NCI-H128 (cell line): ENCODE results near the gene CHST12.
"Not testable (repeated sequence)": the region's sequence is repeated elsewhere in the genome, so short reads cannot be mapped to it uniquely, and the experiment has no call there.

Experiments used
- DNase-seq: peaks from one replicate; lab custom pipeline; 2025; ENCODE audit not compliant: unreplicated experiment; lab: John Stamatoyannopoulos, UW

CHST12 gene

GRCh38 chr7:2377492-2377891 is 25.9 kb upstream of the CHST12 start:
- not testable (repeated sequence) for DNase-seq

- DNase-seq: not testable (repeated sequence)
These were observed 25.3 kb upstream of the CHST12 start for GRCh38 chr7:2378125-2378524.

DNA sequence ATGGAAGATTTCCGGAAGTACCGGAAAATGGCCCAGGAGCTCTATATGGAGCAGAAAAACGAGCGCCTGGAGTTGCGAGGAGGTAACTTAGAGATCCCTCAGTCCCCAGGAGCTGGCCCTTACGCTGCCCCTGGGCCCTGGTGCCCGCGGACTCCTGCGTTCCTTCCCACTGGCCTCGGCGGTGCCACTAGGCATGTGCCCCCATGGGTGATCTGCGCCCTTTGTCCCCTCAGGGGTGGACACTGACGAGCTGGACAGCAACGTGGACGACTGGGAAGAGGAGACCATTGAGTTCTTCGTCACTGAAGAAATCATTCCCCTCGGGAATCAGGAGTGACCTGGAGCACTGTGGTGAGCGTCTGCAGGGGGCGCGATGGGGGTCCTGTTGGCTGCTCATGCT is 24.2 kb upstream of the CHST12 start:
- DNase-seq: no peak

DNA sequence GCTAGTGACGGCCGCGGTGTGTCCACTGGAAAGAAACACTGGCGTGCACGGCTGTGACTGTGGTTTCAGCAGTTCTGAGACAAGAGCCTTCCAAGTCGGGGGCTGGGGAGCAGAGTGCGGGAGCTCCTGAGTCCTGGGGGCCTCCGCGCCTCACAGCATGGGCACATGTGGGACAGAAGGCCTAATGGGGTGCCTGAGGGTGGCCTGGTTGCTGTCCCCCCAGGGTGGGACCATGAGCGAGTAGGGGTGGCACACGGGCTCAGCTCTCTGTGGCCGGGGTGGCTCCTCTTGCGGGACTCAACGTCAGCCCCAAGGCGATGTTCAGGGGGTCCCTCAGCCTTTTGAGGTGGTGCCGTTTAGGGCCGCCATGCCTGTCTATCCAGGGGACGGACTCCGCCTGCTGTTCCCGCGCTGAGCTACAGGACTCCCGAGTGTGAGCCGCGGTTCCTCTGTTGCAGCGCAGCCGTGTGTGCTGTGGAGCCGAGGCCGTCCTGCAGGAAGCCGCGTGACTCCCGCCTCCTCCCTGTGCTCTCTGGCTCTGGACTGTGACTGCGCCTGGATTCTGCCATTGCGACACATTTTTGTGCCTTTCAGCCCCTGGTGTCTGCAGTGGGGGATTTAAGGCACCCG is 23.5 kb upstream of the CHST12 start:
- DNase-seq: no peak

- DNase-seq: no peak
These were observed 22.9 kb upstream of the CHST12 start for GRCh38 chr7:2380461-2380860.

GRCh38 chr7:2381227-2381626 is 22.2 kb upstream of the CHST12 start:
- no peak for DNase-seq

GRCh38 chr7:2381881-2382509 is 21.4 kb upstream of the CHST12 start:
- no peak for DNase-seq

- no peak for DNase-seq
These were observed 19.7 kb upstream of the CHST12 start for GRCh38 chr7:2383543-2384274.

DNA sequence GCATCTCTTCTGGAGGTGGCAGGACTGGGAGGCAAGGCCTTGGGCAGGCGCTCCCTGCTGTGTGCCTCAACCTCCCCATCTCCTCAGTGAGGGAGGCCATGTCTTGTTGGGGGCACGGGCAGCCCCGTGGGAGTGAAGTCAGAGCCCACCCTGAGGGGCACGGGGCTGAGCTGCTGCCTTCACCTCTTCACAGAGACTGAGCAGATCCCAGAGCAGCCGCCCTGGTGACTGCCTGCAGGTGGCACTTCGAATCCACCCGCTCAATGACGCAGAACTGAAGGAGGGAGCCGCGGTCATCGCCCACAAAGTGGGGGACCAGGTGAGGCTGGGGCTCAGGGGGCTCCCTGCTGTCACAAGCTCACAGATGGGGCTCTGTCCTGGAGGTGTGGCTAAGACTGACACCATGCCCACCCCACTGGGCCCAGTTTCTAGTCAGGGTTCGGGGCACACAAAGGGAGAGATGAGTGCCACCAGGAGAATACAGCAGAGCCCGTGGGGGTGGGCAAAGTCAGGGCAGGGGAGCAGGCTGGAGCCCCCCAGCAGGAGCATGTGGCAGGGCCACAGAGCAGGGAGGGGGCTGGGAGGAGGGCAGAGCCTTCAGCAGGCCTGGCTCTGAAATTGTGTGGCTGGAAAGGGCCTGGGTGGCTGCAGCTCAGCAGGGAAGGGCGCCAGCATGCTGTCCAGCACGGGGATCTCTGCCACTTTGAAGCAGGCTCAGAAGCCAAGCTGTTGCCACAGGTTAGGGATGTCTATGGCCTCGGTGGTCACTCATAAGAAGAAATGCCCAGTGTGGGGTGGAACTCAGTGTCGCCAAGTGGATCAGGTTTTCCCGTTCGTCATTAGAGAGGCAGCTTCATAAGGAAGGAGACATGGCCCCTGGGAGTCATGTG is 18.8 kb upstream of the CHST12 start:
- no peak for DNase-seq

DNA sequence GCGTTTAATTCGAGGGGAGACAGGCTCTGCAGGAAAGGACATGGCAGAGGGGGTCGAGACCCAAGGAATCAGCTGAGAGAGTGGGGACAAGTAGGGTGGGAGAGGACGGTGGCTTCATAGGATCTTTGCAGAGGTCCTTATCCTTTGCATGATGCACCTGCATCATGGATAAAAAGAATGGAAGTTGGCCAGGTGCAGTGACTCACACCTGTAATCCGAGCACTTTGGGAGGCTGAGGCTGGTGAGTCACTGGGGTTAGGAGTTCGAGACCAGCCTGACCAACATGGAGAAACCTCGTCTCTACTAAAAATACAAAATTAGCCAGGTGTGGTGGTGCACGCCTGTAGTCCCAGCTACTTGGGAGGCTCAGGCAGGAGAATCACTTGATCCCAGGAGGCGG is 17.3 kb upstream of the CHST12 start:
- DNase-seq: not testable (repeated sequence)

GRCh38 chr7:2386964-2387669 is 16.3 kb upstream of the CHST12 start:
- DNase-seq: no peak

GRCh38 chr7:2387897-2388636 is 15.3 kb upstream of the CHST12 start:
- no peak for DNase-seq

DNA sequence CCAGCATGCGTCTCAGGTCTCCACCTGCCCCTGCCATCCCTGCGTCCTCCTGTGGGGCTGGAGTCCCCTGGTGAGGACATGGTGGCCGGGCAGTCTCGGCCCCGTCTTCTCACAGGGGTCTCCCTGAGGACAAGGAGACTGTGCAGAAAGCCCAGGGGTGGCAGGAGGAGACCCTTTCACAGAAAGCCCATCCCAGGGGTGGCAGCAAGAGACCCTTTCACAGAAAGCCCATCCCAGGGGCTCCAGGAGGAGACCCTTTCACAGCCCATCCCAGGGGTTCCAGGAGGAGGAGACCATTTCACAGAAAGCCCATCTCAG is 14.8 kb upstream of the CHST12 start:
- no peak for DNase-seq

DNA sequence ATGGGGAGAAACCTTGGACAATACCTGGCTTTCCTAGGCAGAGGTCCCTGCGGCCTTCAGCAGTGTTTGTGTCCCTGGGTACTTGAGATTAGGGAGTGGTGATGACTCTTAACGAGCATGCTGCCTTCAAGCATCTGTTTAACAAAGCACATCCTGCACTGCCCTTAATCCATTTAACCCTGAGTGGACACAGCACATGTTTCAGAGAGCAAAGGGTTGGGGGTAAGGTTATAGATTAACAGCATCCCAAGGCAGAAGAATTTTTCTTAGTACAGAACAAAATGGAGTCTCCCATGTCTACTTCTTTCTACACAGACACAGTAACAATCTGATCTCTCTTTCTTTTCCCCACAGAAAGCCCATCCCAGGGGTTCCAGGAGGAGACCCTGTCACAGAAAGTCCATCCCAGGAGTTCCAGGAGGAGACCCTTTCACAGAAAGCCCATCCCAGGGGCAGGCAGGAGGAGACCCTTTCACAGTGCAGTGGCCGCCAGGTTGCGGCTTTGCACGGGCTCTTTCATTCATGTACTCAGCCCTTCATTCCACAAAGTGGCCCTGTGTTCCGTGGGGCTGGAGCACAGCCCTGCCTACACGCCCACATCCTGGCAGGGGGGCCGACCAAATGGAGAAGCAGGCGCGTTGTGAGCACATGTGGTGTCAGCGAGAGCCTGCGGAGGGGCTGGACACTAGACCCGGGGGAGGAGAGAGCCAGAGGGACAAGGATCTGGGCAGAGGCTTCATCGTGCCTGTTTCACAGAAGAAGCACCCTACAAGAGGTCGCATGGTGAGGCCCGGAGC is 13.2 kb upstream of the CHST12 start:
- not testable (repeated sequence) for DNase-seq

DNA sequence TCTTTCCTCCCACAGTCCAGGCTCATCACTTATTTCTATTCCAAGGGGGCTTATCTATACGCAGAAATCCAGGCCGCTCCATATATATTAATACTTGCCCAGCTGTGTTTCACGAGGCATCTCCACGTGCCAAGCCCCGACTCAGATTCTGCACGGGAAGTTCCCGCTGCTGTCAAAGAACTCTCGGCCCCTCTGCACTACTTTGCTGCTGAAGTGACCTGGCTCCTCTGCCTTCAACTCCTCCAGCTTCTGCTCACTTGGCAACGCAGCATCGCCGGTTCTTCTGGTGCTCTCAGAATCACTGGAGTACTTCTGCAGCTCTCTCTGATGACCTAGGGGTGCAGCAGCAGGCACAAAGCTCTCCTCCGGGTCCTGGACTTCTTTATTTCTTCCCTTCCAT is 9.7 kb upstream of the CHST12 start:
- no peak for DNase-seq

DNA sequence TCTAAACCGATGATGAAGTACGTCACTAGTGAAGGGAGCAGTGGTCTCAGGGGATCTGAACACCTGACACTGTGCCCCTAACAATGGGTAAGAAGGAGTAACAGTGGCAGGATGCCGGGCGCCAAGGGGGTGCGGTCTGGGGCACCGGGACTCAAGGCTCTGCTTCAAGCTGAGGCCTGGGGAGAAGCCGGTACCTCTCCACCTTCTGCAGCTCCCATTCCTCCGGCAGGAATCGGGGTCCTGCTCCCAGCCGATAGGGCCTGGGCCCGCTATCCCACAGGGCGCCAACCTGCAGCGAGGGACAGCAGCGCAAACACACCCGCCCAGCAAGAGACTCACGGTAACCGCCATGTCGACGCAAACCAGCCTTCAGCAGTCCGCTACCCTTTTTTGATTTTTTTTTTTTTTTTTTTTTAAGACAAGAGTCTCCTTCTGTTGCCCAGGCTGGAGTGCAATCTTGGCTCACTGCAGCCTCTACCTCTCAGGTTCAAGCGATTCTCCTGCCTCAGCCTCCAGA is 8.8 kb upstream of the CHST12 start:
- DNase-seq: no peak

DNA sequence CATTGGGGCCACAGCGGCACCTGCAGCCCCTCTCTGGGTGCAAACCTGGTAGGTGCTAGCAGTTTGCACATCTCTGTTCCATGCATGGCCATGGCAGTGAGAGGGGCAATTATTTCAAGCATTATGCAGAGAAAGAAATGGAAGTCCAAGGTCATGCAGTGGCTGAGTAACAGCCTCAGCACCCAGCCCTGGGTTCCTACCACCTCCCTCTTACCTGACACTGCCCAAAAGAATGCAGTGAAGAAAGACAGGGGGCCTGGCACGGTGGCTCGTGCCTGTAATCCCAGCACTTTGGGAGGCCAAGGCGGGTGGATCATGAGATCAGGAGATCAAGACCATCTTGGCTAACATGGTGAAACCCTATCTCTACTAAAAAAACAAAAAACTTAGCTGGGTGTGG is 4.9 kb upstream of the CHST12 start:
- no peak for DNase-seq

GRCh38 chr7:2399848-2400587 is 3.4 kb upstream of the CHST12 start:
- DNase-seq: no peak

GRCh38 chr7:2402687-2403013 is 761 bp upstream of the CHST12 start:
- no peak for DNase-seq
